ENCODE results near the gene NUAK1.

GRCh38 chr12:106018286-106018685 lies 120.5 kb downstream of the NUAK1 start:
- TF ChIP-seq REST (IDR thresholded peaks at IDR 0.05; ENCODE audit: insufficient read depth in 1 of 2, low read depth in 2 of 2, low read length in 2 of 2) (no peak), POLR2AphosphoS5 (IDR thresholded peaks at IDR 0.05; ENCODE audit: low read depth, low read length) (no peak), TAF1 (IDR thresholded peaks at IDR 0.05; ENCODE audit: borderline replicate concordance, insufficient read depth, low read length) (no peak), SIN3A (IDR thresholded peaks at IDR 0.05; ENCODE audit: borderline replicate concordance, insufficient read depth, low read length) (no peak), FOXP2 (optimal IDR thresholded peaks at IDR 0.05; ENCODE audit: borderline replicate concordance, extremely low read depth, extremely low read length, insufficient read depth) (no peak)
